Stimulated activated CD8-positive, alpha-beta memory T cell treated with anti-CD3 and anti-CD28 coated beads, Interleukin-15, amount 100 ng/mL, for 48 hours (primary cell): Measurements from ENCODE around the gene PAX2.
A peak's percentile ranks its signal among the peaks of the same experiment; 100 is the strongest.

ENCODE experiments used
- DNase-seq, 2 donors: peaks; one replicate each; pipeline ENCODE4 v3.0.0-alpha.2; 2020; ENCODE audit warnings: low read depth in 2 of 2

PAX2 gene

GRCh38 chr10:100878291-100878910 lies 133.0 kb downstream of the PAX2 start:
- DNase-seq: peak; percentile 9 to 12
